ENCODE data around the gene OS9. TPM values are rescaled to one million over a fixed set of nuclear protein-coding genes. Genes with fewer than 3 reads are reported as not detected.
"Not testable (repeated sequence)": the region's sequence is repeated elsewhere in the genome, so short reads cannot be mapped to it uniquely, and the experiment has no call there.

Gene OS9
- polyA plus RNA-seq, 1 donor: 212 TPM

DNA sequence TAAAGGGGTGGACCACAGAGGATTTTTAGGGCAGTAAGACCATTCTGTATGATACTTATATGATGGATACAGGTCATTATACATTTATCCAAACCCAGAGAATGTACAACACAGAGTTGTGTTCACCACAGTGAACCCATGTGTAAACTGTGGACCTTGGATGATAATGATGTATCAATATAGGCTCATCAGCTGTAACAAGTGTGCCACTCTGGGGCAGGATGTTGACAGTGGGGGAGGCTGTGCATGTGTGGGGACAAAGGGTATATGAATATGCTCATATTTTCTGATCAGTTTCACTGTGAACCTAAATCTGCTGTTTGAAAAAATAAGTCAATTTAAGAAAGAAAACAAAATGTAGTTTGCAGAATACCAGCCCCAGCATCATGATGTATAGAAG, 14.2 kb upstream of the OS9 start:
- DNase-seq: no peak

- DNase-seq: no peak
Observed at GRCh38 chr12:57687862-57688261, 6.1 kb upstream of the OS9 start.

DNA sequence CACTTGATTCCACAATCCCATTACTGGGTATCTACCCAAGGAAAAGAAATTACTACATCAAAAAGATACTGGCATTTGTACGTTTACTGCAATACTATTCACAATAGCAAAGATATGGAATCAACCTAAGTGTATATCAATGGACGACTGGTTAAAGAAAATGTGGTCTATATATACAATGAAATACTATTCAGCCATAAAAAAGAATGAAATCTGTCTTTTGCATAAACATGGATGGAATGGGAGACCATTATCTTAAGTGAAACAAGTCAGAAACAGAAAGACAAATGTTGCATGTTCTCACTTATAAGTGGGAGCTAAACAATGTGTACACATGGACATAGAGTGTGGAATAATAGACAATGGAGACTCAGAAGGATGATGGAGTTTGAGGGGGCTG, 5.0 kb upstream of the OS9 start:
- no peak for DNase-seq

DNA sequence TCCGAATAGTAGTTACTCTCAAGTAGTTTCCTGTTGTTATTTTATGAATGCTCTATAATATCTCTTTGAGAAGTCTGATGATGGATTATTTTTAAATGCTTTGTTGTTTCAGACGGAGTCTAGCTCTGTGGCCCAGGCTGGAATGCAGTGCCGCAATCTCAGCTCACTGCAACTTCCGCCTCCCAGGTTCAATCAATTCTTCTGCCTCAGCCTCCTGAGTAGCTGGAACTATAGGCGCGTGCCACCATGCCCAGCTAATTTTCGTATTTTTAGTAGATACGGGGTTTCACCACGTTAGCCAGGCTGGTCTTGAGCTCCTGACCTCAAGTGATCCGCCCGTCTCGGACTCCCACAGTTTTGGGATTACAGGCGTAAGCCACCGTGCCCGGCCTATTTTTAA, 1.4 kb upstream of the OS9 start:
- DNase-seq: no peak

DNA sequence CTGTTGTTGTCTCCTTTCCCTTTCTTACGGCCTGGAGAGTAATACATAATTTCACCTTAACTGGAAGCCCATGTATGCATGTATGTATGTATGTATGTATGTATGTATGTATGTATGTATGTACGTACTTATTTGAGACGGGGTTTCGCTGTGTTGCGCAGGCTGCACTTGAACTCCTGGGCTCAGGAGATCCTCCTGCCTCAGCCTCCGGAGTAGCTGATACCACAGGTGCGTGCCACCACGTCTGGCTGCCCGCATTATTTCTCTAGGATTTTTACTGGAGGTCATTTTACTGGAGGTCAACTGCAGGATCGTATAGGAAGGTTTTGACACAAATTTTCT, 644 bp upstream of the OS9 start:
- no peak for DNase-seq

DNA sequence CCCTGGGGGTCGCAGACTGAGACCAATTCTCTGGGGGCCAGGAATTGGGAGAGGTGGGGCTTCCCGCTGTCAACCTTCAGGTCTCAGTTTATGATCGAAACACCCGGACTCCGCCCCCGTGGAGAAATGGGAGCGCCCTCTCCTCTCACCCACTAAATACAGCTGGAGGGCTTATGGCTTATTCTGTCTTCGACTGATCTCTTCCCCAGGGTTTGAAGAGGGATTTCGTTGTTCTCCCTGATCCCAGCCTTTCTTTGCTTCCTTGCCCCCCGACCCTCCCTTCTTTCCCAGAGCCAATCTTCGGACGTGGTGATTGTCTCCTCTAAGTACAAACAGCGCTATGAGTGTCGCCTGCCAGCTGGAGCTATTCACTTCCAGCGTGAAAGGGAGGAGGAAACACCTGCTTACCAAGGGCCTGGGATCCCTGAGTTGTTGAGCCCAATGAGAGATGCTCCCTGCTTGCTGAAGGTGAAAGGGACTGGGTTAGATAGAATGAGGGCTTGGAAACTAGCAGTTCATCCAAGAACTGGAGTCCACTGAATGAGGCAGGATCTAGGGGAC, 607 bp downstream of the OS9 start:
- no peak for DNase-seq

GRCh38 chr12:57695770-57696432, 2.0 kb downstream of the OS9 start:
- DNase-seq: no peak

- DNase-seq: no peak
Observed at GRCh38 chr12:57697076-57697475, 3.1 kb downstream of the OS9 start.

DNA sequence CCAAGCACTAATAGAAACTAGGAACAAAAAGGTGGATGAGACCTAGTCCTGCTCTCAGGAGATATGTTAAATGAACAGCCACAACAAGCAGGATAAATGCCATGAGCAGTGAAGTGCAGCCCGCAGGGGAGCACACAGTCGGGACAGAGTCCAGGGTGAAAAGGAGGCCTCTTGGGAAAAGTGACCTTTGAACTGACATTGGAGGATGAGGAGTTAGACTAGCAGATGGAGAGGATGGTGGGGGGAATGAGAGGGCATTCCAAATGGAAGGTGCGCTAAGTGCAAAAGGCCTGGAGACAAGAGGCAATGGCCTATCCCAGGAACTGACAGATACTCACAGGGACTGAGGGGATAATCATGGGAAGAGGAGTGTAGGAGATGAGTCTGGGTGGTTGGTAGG, 4.5 kb downstream of the OS9 start:
- no peak for DNase-seq

GRCh38 chr12:57700317-57700716, 6.4 kb downstream of the OS9 start:
- DNase-seq: no peak

DNA sequence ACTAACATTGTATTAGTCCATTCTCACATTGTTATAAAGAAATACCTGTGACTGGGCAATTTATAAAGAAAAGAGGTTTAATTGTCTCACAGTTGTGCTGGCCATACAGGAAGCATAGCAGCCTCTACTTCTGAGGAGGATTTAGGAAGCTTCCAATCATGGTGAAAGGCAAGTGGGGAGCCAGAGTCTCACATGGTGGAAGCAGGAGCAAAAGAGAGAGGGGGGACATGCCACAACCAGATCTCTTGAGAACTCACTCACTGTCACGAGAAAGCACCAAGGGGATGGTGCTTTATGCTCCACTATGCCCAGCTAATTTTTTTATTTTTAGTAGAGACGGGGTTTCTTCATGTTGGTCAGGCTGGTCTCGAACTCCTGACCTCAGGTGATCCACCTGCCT, 13.3 kb downstream of the OS9 start:
- no peak for DNase-seq

DNA sequence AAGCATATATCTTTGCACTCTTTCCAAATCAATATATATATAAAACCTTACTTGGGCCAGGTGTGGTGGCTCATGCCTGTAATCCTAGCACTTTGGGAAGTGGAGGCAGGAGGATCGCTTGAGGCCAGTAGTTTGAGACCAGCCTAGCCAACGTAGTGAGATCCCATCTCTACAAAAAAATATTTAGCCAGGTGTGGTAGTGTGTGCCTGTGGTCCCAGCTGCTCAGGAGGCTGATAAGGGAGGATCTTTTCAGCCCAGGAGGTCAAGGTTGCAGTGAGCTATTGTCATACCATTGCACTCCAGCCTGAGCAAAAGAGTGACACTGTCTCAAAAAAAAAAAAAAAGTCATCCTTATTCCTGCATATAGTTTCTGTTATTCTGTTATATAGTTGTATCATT, 14.4 kb downstream of the OS9 start:
- DNase-seq: no peak

- no peak for DNase-seq
Observed at GRCh38 chr12:57712701-57713100, 18.8 kb downstream of the OS9 start.

DNA sequence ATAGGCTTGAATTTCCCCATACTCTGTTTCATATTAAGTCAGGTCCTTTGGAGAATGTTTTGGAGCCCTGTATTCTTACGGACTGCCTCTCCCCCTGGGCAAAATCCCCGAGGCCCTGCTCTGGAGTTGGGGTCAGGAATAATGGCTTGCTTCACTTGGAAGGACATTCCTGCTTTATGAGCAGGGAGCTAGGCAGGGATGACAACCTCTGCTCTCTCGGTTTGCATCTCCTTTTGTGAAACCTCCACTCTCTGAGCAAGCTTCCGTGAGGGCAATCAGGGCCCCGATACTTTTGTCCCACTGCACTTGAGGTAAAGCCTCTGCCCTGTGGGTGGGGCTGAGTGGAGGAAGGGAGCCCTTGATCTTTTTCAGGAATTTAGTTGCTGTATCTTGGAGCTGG, 19.3 kb downstream of the OS9 start:
- DNase-seq: no peak

GRCh38 chr12:57715036-57715748, 21.3 kb downstream of the OS9 start:
- DNase-seq: not testable (repeated sequence)

- DNase-seq: no peak
Observed at GRCh38 chr12:57715786-57716185, 21.9 kb downstream of the OS9 start.

DNA sequence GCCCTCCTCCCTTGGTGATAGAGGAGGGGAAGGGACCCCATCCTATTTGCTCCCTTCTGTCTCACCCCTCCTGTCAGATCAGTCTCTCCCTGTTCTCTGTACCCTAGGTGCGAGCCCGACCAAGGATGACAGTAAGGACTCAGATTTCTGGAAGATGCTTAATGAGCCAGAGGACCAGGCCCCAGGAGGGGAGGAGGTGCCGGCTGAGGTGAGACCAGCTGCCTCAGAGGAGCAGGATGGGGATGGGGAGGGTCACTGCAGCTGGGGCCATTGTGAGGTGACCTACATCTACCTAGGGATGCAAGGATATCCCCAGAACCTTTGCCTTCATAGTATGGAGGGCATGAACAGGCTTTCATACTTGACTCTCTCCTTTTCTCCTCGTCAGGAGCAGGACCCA, 22.4 kb downstream of the OS9 start:
- DNase-seq: no peak

DNA sequence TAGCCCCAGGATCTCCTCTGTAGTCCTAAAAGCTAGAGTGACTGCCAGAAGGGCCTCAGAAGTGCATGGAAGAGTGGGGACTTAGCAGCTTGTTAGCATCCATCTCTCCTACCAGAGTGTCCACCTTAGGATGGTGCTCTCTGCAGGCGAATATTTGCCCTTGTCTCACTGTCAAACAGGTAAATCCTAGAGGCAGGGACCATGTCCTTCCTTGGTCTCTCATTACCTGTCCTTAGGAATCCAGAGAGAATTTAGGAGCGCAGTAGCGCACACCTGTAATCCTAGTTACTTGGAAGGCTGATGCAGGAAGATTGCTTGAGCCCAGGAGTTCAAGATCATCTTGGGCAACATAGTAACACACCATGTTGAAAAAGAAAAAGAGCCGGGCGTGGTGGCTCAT, 23.2 kb downstream of the OS9 start:
- no peak for DNase-seq

GRCh38 chr12:57717846-57718640, 24.1 kb downstream of the OS9 start:
- no peak for DNase-seq

DNA sequence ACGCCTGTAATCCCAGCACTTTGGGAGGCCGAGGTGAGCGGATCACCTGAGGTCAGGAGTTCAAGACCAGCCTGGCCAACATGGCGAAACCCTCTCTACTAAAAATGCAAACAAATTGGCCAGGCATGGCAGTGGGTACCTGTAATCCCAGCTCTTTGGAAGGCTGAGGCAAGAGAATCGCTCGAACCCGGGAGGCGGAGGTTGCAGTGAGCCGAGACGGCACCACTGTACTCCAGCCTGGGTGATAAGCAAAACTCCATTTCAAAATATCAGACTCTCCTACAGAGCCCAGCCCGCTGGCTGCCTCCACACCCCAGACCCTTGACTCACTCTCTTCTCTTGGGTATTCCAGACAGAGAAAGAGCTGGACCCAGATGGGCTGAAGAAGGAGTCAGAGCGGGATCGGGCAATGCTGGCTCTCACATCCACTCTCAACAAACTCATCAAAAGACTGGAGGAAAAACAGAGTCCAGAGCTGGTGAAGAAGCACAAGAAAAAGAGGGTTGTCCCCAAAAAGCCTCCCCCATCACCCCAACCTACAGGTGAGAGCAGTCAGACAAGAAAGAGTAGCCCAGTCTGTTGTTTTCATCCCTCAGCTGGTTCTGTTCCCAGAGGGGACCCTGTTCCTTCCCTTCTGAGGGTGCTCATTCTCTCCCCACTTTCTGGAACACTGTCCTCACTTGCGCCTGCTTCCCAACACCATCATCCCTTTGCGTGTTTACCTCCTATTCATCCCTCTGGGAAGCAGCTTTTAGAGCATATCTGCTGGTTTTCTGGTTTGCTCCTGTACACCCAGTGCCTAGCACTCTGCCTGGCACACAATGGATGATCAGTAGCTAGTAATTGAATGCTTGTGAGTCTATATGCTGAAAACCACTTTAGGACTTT, 25.0 kb downstream of the OS9 start:
- DNase-seq: no peak

- no peak for DNase-seq
Observed at GRCh38 chr12:57719777-57720605, 26.1 kb downstream of the OS9 start.
